SU-DHL-6 (cell line): ENCODE measurements around the gene ZNFX1.

Source experiments
- CTCF ChIP-seq: fragments of 200-600 bp; sonication (generic); IDR thresholded peaks from one replicate; pipeline ENCODE4 v1.5.1; 2017; ENCODE audit warnings: antibody characterized with exemption, mild to moderate bottlenecking, low read length, moderate library complexity; ENCODE audit not compliant: insufficient read depth, poor library complexity, severe bottlenecking
- EZH2phosphoT487 ChIP-seq: fragments of 200-600 bp; sonication (generic), shearing (Covaris generic); conservative IDR thresholded peaks from 2 replicates; pipeline ENCODE4 v1.6.1; 2018; ENCODE audit warnings: mild to moderate bottlenecking, antibody characterized with exemption, low read length, moderate library complexity, mixed read lengths

- no peak for TF ChIP-seq EZH2phosphoT487
- TF ChIP-seq CTCF, result no peak
These were observed 1.2 kb upstream of the ZNFX1 start for GRCh38 chr20:49278818-49279676.
